Mesenchymal stem cell (in vitro differentiated cells and primary cell): ENCODE data around the gene RAB35.

ENCODE experiments used
- DNase-seq: peaks from one replicate; pipeline ENCODE4 v3.0.0-alpha.2; 2013
- H2AFZ ChIP-seq: one replicate; pipeline ENCODE4 v1.6.1; 2013; ENCODE audit warnings: low read depth, mild to moderate bottlenecking, control low read depth, inconsistent platforms, low read length, moderate library complexity
- H2AK5ac ChIP-seq: 2 replicates; pipeline ENCODE4 v1.6.1; 2013; ENCODE audit warnings: low read length, moderate library complexity, mild to moderate bottlenecking, inconsistent platforms; ENCODE audit not compliant: severe bottlenecking
- H2BK120ac ChIP-seq: one replicate; pipeline ENCODE4 v1.6.1; 2013; ENCODE audit warnings: low read depth, mild to moderate bottlenecking, inconsistent platforms, low read length, moderate library complexity
- H2BK12ac ChIP-seq, 2 experiments: one replicate each; pipeline ENCODE4 v1.6.1; 2013; ENCODE audit warnings: inconsistent platforms in 2 of 2, low read length in 2 of 2, mild to moderate bottlenecking in 2 of 2, moderate library complexity in 2 of 2, control low read depth in 1 of 2
- H2BK15ac ChIP-seq: one replicate; pipeline ENCODE4 v1.6.1; 2013; ENCODE audit warnings: mild to moderate bottlenecking, low read depth, inconsistent platforms; ENCODE audit not compliant: poor library complexity, severe bottlenecking
- H2BK5ac ChIP-seq: 2 replicates; pipeline ENCODE4 v1.6.1; 2013; ENCODE audit warnings: low read depth, mild to moderate bottlenecking, low read length, control low read depth, inconsistent platforms; ENCODE audit not compliant: poor library complexity, severe bottlenecking
- H3K14ac ChIP-seq, 2 experiments: one replicate each; pipeline ENCODE4 v1.6.1; 2013; ENCODE audit warnings: inconsistent platforms in 2 of 2, low read length in 2 of 2, control low read depth in 1 of 2, mild to moderate bottlenecking in 1 of 2, moderate library complexity in 1 of 2
- H3K18ac ChIP-seq, 2 experiments: one replicate each; pipeline ENCODE4 v1.6.1; 2013; ENCODE audit warnings: inconsistent platforms in 2 of 2, low read length in 2 of 2, control low read depth in 1 of 2, low read depth in 1 of 2, mild to moderate bottlenecking in 1 of 2
- H3K23ac ChIP-seq, 2 experiments: one replicate each; pipeline ENCODE4 v1.6.1; 2013; ENCODE audit warnings: inconsistent platforms in 2 of 2, low read length in 2 of 2, mild to moderate bottlenecking in 2 of 2, moderate library complexity in 2 of 2, control low read depth in 1 of 2
- H3K27ac ChIP-seq: 2 replicates; pipeline ENCODE4 v1.5.1; 2013; ENCODE audit warnings: mild to moderate bottlenecking, moderate library complexity, low read length, control low read depth, inconsistent platforms; ENCODE audit not compliant: poor library complexity, severe bottlenecking
- H3K27me3 ChIP-seq, 2 experiments: 2 replicates each; pipeline versions ENCODE4 v1.6.1 to v1.7.0; 2013; ENCODE audit warnings: low read length in 2 of 2, mild to moderate bottlenecking in 2 of 2, moderate library complexity in 2 of 2, control low read depth in 1 of 2, inconsistent platforms in 1 of 2; ENCODE audit not compliant: control insufficient read depth in 1 of 2, insufficient read depth in 1 of 2
- H3K36me3 ChIP-seq, 2 experiments: 2 replicates each; pipeline versions ENCODE4 v1.6.1 to v1.7.0; 2013; ENCODE audit warnings: low read length in 2 of 2, control low read depth in 1 of 2, inconsistent platforms in 1 of 2, low read depth in 1 of 2, mild to moderate bottlenecking in 1 of 2; ENCODE audit not compliant: insufficient read depth in 2 of 2, control insufficient read depth in 1 of 2
- H3K4ac ChIP-seq, 2 experiments: one replicate each; pipeline ENCODE4 v1.6.1; 2013; ENCODE audit warnings: inconsistent platforms in 2 of 2, low read length in 2 of 2, mild to moderate bottlenecking in 2 of 2, moderate library complexity in 2 of 2, control low read depth in 1 of 2, low read depth in 1 of 2
- H3K4me1 ChIP-seq: 2 replicates; pipeline ENCODE4 v1.6.1; 2013; ENCODE audit warnings: low read depth, low read length, control low read depth; ENCODE audit not compliant: control insufficient read depth, insufficient read depth
- H3K4me2 ChIP-seq: 2 replicates; pipeline ENCODE4 v1.6.1; 2013; ENCODE audit warnings: low read length, mild to moderate bottlenecking, inconsistent platforms; ENCODE audit not compliant: poor library complexity, severe bottlenecking
- H3K4me3 ChIP-seq, 2 experiments: 2 replicates each; pipeline versions ENCODE4 v1.5.1 to v1.7.0; 2013; ENCODE audit warnings: low read length in 2 of 2, mild to moderate bottlenecking in 2 of 2, control low read depth in 1 of 2, low read depth in 1 of 2; ENCODE audit not compliant: insufficient read depth in 1 of 2
- H3K79me1 ChIP-seq: replicated peaks from 2 replicates; pipeline ENCODE4 v1.6.1; 2013; ENCODE audit warnings: mild to moderate bottlenecking, control low read depth, low read length, inconsistent platforms; ENCODE audit not compliant: poor library complexity, severe bottlenecking
- H3K9ac ChIP-seq: 2 replicates; pipeline ENCODE4 v1.7.0; 2013; ENCODE audit warnings: mild to moderate bottlenecking, low read length, moderate library complexity
- H3K9me3 ChIP-seq: 2 replicates; pipeline ENCODE4 v1.7.0; 2013; ENCODE audit warnings: mild to moderate bottlenecking, low read length; ENCODE audit not compliant: control insufficient read depth
- H4K8ac ChIP-seq: one replicate; pipeline ENCODE4 v1.6.1; 2013; ENCODE audit warnings: inconsistent platforms, mild to moderate bottlenecking, low read length, moderate library complexity
- H4K91ac ChIP-seq: one replicate; pipeline ENCODE4 v1.6.1; 2013; ENCODE audit warnings: mild to moderate bottlenecking, low read length, inconsistent platforms
- WGBS: methylation state at CpG from one replicate; pipeline ENCODE4 v1.1.7; 2013; ENCODE audit warnings: mixed read lengths; 5-methylcytosine and 5-hydroxymethylcytosine counted together

Gene RAB35

GRCh38 chr12:120085920-120086645, 30.5 kb downstream of the RAB35 start:
- Histone ChIP-seq H3K4ac (no peak overlapping the region), H3K27ac (no peak overlapping the region), H4K91ac (no peak overlapping the region), H3K9ac (peak overlapping the region; percentile 85), H2BK5ac (no peak overlapping the region), H3K4me2 (no peak overlapping the region), H4K8ac (no peak overlapping the region), H2BK12ac (no peak overlapping the region), H2BK15ac (no peak overlapping the region), H3K79me1 (no peaks in the 10 kb centered on the region), H2AK5ac (no peak overlapping the region), H3K14ac (no peak overlapping the region), H3K9me3 (no peaks in the 10 kb centered on the region), H3K27me3 (no peaks in the 10 kb centered on the region), H3K36me3 (peaks cover 9 to 16% of the 10 kb centered on the region in 2 experiments), H3K4me1 (peaks cover 5% of the 10 kb centered on the region), H3K18ac (no peak overlapping the region), H2BK120ac (no peak overlapping the region), H3K4me3 (peak overlapping the region in 1 of 2 experiments; percentile 74), H3K23ac (no peak overlapping the region), H2AFZ (no peak overlapping the region)
- no peak for DNase-seq
- WGBS, result 91% methylated on average over 5 of the region's 6 CpGs

DNA sequence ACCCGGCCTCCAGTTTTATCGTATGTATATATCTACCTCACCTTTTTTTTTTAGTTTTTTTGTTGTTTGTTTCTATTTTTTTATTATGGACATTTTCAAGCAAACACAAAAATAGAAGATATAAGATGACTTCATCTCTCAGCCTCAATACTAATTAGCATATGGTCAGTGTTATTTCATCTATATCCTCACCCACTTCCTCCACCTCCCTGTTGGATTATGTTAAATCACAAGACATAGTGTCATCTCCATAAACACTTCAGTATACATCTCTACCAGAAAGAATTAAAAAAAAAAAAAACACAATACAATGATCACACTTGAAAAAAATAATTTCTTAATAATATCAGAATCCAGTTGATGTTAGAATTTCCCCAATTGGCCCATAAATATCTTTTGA, 34.9 kb downstream of the RAB35 start:
- H2BK15ac ChIP-seq, result no peak overlapping the region
- H3K4me1 ChIP-seq, result no peaks in the 10 kb centered on the region
- H3K18ac ChIP-seq, result no peak overlapping the region
- peaks cover 13 to 27% of the 10 kb centered on the region in 2 experiments for H3K27me3 ChIP-seq
- H4K91ac ChIP-seq, result no peak overlapping the region
- H2AFZ ChIP-seq, result no peak overlapping the region
- no peak overlapping the region for H2BK120ac ChIP-seq
- no peaks in the 10 kb centered on the region for H3K79me1 ChIP-seq
- H2BK12ac ChIP-seq, result no peak overlapping the region
- H3K36me3 ChIP-seq, result peaks cover 0 to 5% of the 10 kb centered on the region in 2 experiments
- H3K4me3 ChIP-seq, result no peak overlapping the region
- no peak overlapping the region for H3K9ac ChIP-seq
- no peak overlapping the region for H2AK5ac ChIP-seq
- no peaks in the 10 kb centered on the region for H3K9me3 ChIP-seq
- no peak for DNase-seq
- no peak overlapping the region for H2BK5ac ChIP-seq
- H3K23ac ChIP-seq, result no peak overlapping the region
- no peak overlapping the region for H3K14ac ChIP-seq
- H3K4me2 ChIP-seq, result no peak overlapping the region
- H3K27ac ChIP-seq, result no peak overlapping the region
- no peak overlapping the region for H3K4ac ChIP-seq
- no CpG with 5 or more reads among the region's 2 CpGs for WGBS
- H4K8ac ChIP-seq, result no peak overlapping the region

- no peak overlapping the region for H2BK15ac ChIP-seq
- H2AFZ ChIP-seq, result peak overlapping the region; percentile 29
- H2BK120ac ChIP-seq, result no peak overlapping the region
- no peak overlapping the region for H2AK5ac ChIP-seq
- no peak for DNase-seq
- no peak overlapping the region for H4K8ac ChIP-seq
- H3K4me2 ChIP-seq, result no peak overlapping the region
- H3K27me3 ChIP-seq, result peaks cover 21 to 37% of the 10 kb centered on the region in 2 experiments
- WGBS, result 87% methylated on average over 8 of the region's 9 CpGs
- no peak overlapping the region for H3K27ac ChIP-seq
- H3K36me3 ChIP-seq, result peaks cover 0 to 5% of the 10 kb centered on the region in 2 experiments
- H2BK12ac ChIP-seq, result no peak overlapping the region
- H3K18ac ChIP-seq, result no peak overlapping the region
- H3K9me3 ChIP-seq, result no peaks in the 10 kb centered on the region
- no peak overlapping the region for H3K9ac ChIP-seq
- no peak overlapping the region for H4K91ac ChIP-seq
- peak overlapping the region in 1 of 2 experiments; percentile 11 for H3K14ac ChIP-seq
- H2BK5ac ChIP-seq, result no peak overlapping the region
- H3K4ac ChIP-seq, result no peak overlapping the region
- no peaks in the 10 kb centered on the region for H3K79me1 ChIP-seq
- no peak overlapping the region for H3K4me3 ChIP-seq
- H3K23ac ChIP-seq, result no peak overlapping the region
- H3K4me1 ChIP-seq, result no peaks in the 10 kb centered on the region
These were observed 36.8 kb downstream of the RAB35 start for GRCh38 chr12:120079411-120080400.

DNA sequence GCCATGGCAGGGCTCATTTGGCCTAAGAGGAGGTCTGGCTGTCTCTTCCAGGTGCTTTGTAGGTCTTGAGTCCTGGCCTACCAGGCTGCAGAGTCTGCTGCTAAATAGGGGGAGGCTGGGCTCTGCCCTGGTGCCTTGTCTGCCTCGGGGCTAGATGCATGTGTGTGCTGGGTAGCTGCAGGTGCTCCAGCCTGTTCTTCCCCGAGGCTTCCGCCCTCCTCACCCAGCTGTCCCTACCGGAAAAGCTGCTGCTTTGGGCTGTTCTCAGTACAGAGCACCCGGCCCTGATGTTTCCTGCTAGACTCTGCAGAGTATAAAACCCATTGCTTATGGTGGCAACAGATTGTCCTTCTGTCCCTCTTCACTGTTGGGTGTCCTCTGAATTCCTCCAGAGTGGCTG, 37.7 kb downstream of the RAB35 start:
- no peak overlapping the region for H2AK5ac ChIP-seq
- no peaks in the 10 kb centered on the region for H3K4me1 ChIP-seq
- no peak overlapping the region for H4K8ac ChIP-seq
- no peak overlapping the region for H3K4me2 ChIP-seq
- H3K14ac ChIP-seq, result no peak overlapping the region
- no peak overlapping the region for H3K4me3 ChIP-seq
- H3K23ac ChIP-seq, result no peak overlapping the region
- H3K36me3 ChIP-seq, result peaks cover 0 to 5% of the 10 kb centered on the region in 2 experiments
- H2BK120ac ChIP-seq, result no peak overlapping the region
- H3K9ac ChIP-seq, result no peak overlapping the region
- no peak overlapping the region for H2AFZ ChIP-seq
- H3K9me3 ChIP-seq, result no peaks in the 10 kb centered on the region
- no peak overlapping the region for H4K91ac ChIP-seq
- H3K27ac ChIP-seq, result no peak overlapping the region
- H3K27me3 ChIP-seq, result peaks cover 27 to 43% of the 10 kb centered on the region in 2 experiments
- WGBS, result 79% methylated on average over 5 of the region's 5 CpGs
- H3K18ac ChIP-seq, result no peak overlapping the region
- H3K79me1 ChIP-seq, result no peaks in the 10 kb centered on the region
- H2BK5ac ChIP-seq, result no peak overlapping the region
- DNase-seq, result no peak
- no peak overlapping the region for H3K4ac ChIP-seq
- no peak overlapping the region for H2BK15ac ChIP-seq
- H2BK12ac ChIP-seq, result no peak overlapping the region
